Lower leg skin (tissue), 4 donors: ENCODE measurements around the gene SLC38A11. TPM values are rescaled to one million over a fixed set of nuclear protein-coding genes. Genes with fewer than 3 reads are reported as not detected.
"Not testable (repeated sequence)": the region's sequence is repeated elsewhere in the genome, so short reads cannot be mapped to it uniquely, and the experiment has no call there.

Source experiments
- DNase-seq, 2 donors: peaks; one replicate each; pipeline ENCODE4 v3.0.0-alpha.2; 2019; ENCODE audit warnings: low spot score in 2 of 2
- H3K4me3 ChIP-seq: fragments of 200-600 bp; sonication (generic); 2 replicates; pipeline ENCODE4 v1.5.1; 2017; ENCODE audit warnings: mild to moderate bottlenecking, low read depth; ENCODE audit not compliant: poor library complexity, severe bottlenecking
- POLR2A ChIP-seq, 2 donors: fragments of 450-650 bp; IDR thresholded peaks; one replicate each; pipeline ENCODE4 v1.6.1; 2016 to 2017; ENCODE audit warnings: antibody characterized with exemption in 2 of 2, mild to moderate bottlenecking in 1 of 2, moderate library complexity in 1 of 2
- WGBS, 2 donors: methylation state at CpG; one replicate each; pipeline ENCODE4 v1.1.5; 2018; 5-methylcytosine and 5-hydroxymethylcytosine counted together
- intact Hi-C: fragments of 100-400 bp; cut with DNase I; formaldehyde crosslinking; loops from one replicate; pipeline ENCODE4 v1.15.0; 2023; ENCODE audit warnings: low total_unique reads
- total RNA-seq, 4 donors: library from RNA; depleted of rRNA; stranded (reverse); fragments of >200 nt; gene quantifications; one replicate each; pipeline ENCODE4 v1.1.0, GENCODE V29; 2016
- TF ChIP-seq, protein P1 (sequence below), 3 donors: fragments of 450-650 bp; IDR thresholded peaks; one replicate each; pipeline ENCODE4 v1.5.1; 2016; ENCODE audit warnings: antibody characterized with exemption in 3 of 3, mild to moderate bottlenecking in 3 of 3, moderate library complexity in 2 of 3

SLC38A11 gene, protein sequence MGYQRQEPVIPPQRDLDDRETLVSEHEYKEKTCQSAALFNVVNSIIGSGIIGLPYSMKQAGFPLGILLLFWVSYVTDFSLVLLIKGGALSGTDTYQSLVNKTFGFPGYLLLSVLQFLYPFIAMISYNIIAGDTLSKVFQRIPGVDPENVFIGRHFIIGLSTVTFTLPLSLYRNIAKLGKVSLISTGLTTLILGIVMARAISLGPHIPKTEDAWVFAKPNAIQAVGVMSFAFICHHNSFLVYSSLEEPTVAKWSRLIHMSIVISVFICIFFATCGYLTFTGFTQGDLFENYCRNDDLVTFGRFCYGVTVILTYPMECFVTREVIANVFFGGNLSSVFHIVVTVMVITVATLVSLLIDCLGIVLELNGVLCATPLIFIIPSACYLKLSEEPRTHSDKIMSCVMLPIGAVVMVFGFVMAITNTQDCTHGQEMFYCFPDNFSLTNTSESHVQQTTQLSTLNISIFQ
- 1 to 10 TPM in 1 of 4 donors, under 1 TPM in 2, not detected in 1; 0.32 to 2.9 (median 0.52) TPM for total RNA-seq

DNA sequence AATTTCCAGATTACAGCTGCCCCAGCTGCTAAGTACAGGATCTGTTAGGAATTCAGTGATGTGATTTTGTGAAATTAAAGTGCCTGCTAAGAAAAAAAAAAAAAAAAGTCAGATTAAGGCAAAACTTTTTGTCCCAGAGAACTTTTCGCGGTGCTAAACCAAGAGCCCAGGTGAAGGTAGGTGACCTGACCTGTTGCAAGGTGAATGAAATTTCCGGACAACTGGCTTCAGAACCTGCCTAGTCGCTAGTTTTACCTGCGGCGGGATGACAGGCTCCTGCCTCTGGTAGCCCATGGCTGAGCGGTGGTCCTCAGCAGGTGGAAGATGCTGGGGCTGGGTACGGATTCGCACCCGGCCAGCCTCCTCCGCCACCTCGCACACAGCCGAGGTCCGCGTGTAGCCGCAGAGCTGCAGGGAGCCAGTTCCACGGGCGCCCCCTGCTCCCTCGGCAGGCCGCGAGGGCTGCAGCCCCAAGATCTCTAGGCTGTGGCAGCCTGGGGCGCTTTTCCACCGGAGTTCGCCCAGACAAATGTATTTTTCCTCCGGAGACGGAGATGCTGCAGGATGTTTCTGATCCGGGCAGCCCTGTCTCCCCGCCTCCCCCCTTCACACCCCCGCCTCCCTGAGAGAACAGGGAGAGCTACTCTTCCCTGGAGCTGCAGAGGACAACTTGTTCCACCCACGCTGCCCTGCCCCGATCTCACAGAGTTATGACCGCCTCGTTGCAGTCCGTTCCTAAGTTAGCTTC lies at the start of gene SLC38A11:
Gene SLC38A11 (minus strand): TSS at position 572 of the 748 bp plus-strand sequence. CDS start 278 bp downstream, at position 294.
- whole genome bisulfite sequencing, 2 donors, result 14 to 19% methylated on average over 29 to 34 of the region's 34 CpGs
- DNase-seq, result peak; percentile 18 to 85
- no peak within 1 kb of the TSS for H3K4me3 ChIP-seq
- no peak for TF ChIP-seq POLR2A (IDR thresholded peaks at IDR 0.05)
- TF ChIP-seq, protein P1, sequence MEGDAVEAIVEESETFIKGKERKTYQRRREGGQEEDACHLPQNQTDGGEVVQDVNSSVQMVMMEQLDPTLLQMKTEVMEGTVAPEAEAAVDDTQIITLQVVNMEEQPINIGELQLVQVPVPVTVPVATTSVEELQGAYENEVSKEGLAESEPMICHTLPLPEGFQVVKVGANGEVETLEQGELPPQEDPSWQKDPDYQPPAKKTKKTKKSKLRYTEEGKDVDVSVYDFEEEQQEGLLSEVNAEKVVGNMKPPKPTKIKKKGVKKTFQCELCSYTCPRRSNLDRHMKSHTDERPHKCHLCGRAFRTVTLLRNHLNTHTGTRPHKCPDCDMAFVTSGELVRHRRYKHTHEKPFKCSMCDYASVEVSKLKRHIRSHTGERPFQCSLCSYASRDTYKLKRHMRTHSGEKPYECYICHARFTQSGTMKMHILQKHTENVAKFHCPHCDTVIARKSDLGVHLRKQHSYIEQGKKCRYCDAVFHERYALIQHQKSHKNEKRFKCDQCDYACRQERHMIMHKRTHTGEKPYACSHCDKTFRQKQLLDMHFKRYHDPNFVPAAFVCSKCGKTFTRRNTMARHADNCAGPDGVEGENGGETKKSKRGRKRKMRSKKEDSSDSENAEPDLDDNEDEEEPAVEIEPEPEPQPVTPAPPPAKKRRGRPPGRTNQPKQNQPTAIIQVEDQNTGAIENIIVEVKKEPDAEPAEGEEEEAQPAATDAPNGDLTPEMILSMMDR (IDR thresholded peaks at IDR 0.05), result no peak
- intact Hi-C loops, result no loop called here

DNA sequence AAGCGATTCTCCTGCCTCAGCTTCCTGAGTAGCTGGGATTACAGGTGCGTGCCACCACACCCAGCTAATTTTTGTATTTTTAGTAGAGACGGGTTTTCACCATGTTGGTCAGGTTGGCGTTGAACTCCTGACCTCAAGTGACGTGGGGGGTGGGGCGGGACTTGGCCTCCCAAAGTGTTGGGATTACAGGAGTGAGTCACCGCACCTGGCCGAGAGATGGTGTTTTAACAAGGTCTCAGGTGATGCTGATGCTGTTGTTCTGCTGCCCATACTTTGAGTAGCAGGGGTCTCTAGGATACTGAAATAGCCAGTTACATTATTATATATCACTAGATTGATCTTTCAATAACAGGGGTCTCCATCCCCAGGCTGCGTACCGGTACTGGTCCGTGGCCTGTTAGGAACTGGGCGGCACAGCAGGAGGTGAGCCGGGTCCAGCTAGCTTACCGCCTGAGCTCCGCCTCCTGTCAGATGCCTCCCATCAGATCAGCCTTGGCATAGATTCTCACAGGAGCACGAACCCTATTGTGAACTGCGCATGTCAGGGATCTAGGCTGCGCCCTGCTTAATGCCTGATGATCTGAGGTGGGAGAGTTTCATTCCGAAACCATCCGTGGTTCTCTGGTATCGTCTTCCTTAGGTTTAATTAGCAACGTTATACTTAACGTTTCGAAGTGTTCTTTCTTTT lies 48.3 kb upstream of the SLC38A11 start:
- TF ChIP-seq, protein P1 (IDR thresholded peaks at IDR 0.05), result no peak
- no peak for TF ChIP-seq POLR2A (IDR thresholded peaks at IDR 0.05)
- DNase-seq, result no peak
- WGBS, 2 donors, result 91 to 93% methylated on average over 24 of the region's 24 CpGs
- intact Hi-C loops, result no loop called here
- H3K4me3 ChIP-seq, result no peak overlapping the region

DNA sequence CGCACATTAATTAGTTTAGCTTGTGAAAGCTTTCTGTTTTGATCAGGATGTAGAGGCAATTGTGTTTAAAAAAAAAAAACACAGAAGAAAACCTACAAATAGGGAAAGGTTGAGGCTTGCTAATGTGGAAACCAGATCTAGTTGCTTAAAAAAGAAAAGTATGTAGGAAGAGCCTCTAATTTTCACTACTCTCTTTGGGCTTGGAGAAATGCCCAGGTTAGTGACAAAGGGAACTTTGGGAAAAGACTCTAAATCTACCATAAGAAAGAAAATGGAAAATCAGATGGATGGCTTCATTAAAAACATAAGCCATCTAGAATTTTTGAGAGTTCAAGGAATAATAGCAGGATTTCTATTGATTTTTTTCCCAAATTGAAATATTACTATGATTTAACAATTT lies 47.3 kb upstream of the SLC38A11 start:
- TF ChIP-seq, protein P1 (IDR thresholded peaks at IDR 0.05), result no peak
- no peak for TF ChIP-seq POLR2A (IDR thresholded peaks at IDR 0.05)
- intact Hi-C loops, result no loop called here
- DNase-seq, result no peak
- no peak overlapping the region for H3K4me3 ChIP-seq
- 63 to 64% methylated on average over 1 of the region's 1 CpG for whole genome bisulfite sequencing, 2 donors

DNA sequence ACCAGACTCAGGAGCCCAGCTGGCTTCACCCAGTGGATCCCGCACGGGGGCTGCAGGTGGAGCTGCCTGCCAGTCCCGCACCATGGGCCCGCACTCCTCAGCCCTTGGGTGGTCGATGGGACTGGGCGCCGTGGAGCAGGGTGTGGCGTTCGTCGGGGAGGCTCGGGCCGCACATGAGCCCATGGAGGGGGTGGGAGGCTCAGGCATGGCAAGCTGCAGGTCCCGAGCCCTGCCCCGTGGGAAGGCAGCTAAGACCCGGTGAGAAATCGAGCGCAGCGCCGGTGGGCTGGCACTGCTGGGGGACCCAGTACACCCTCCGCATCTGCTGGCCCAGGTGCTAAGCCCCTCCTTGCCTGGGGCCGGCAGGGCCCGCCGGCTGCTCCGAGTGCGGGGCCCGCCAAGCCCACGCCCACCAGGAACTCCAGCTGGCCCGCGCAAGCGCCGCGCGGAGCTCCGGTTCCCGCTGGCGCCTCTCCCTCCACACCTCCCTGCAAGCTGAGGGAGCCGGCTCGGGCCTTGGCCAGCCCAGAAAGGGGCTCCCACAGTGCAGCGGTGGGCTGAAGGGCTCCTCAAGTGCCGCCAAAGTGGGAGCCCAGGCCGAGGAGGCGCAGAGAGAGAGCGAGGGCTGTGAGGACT lies 39.5 kb upstream of the SLC38A11 start:
- DNase-seq, H3K4me3 ChIP-seq: not testable (repeated sequence)
- intact Hi-C loops, result loop anchor here (10.0 kb wide), 1 partner anchor 710 kb away; no protein-coding TSS in a partner anchor
- WGBS, 2 donors, result 92 to 94% methylated on average over 37 to 43 of the region's 43 CpGs

DNA sequence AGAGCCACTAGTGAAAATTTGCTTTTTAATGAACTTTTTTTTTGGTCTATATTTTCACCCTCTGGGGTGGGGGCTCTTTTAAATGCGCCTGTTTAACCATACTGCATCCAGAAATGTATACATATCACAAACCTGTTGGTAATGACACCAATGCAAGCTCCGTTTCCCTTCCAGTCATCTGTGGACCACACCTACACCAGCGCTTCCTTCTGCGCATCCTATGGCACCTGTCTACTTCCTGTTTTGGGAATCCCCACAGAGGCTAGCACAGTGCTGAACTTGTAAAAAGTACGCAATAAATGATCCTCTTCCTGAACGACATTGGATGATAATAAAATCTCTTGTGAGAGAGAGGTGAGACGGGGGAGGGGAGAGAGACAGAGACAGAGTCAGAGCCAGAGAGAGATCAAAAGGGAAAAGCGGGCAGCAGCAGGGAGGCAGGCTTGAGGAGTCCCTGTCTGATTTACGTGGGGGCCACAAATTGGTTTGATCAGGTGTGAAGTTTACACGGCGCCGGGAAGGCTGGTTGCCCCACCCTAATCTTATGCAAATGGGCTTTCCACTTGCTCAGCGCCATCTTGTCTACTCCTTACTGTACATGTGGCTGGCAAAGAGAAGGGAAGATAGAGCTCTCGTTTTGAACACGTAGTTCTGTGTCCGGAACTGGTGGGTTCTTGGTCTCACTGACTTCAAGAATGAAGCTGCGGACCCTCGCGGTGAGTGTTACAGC lies 38.1 kb upstream of the SLC38A11 start:
- DNase-seq, result no peak
- no peak overlapping the region for H3K4me3 ChIP-seq
- TF ChIP-seq POLR2A (IDR thresholded peaks at IDR 0.05), result no peak
- TF ChIP-seq, protein P1 (IDR thresholded peaks at IDR 0.05), result no peak
- intact Hi-C loops, result loop anchor here (10.0 kb wide), 1 partner anchor 711 kb away; no protein-coding TSS in a partner anchor
- WGBS, 2 donors, result 72 to 73% methylated on average over 19 of the region's 19 CpGs
